Ectodermal cell (in vitro differentiated cells): ENCODE measurements around the gene LBHD2.

Source experiments
- H3K27ac ChIP-seq: 2 replicates; pipeline ENCODE4 v1.7.0; 2013; ENCODE audit warnings: mild to moderate bottlenecking, low read depth, low read length; ENCODE audit not compliant: insufficient read depth, poor library complexity, severe bottlenecking
- H3K27me3 ChIP-seq: 2 replicates; pipeline ENCODE4 v1.7.0; 2013; ENCODE audit warnings: mild to moderate bottlenecking, low read length; ENCODE audit not compliant: insufficient read depth, control insufficient read depth, poor library complexity, severe bottlenecking
- H3K36me3 ChIP-seq: one replicate; pipeline ENCODE4 v1.7.0; 2013; ENCODE audit warnings: low read length; ENCODE audit not compliant: control insufficient read depth, insufficient read depth
- H3K4me1 ChIP-seq: one replicate; pipeline ENCODE4 v1.7.0; 2013; ENCODE audit warnings: low read length; ENCODE audit not compliant: control insufficient read depth, insufficient read depth
- H3K4me3 ChIP-seq: 2 replicates; pipeline ENCODE4 v1.7.0; 2013; ENCODE audit warnings: low read depth, low read length, control low read depth; ENCODE audit not compliant: insufficient read depth
- H3K9me3 ChIP-seq: 2 replicates; pipeline ENCODE4 v1.7.0; 2013; ENCODE audit warnings: mild to moderate bottlenecking, low read length, moderate library complexity; ENCODE audit not compliant: control insufficient read depth
- WGBS, 2 experiments: methylation state at CpG; one replicate each; pipeline ENCODE4 v1.1.7; 2013; ENCODE audit warnings: missing lambda C conversion rate in 2 of 2; 5-methylcytosine and 5-hydroxymethylcytosine counted together

Gene LBHD2

GRCh38 chr14:103074729-103075367, 9.2 kb upstream of the LBHD2 start:
- WGBS, 2 experiments, result 51 to 52% methylated on average over 21 of the region's 21 CpGs
- Histone ChIP-seq H3K27me3 (peaks cover 11% of the 10 kb centered on the region), H3K4me1 (peaks cover 17% of the 10 kb centered on the region), H3K36me3 (no peaks in the 10 kb centered on the region), H3K9me3 (no peaks in the 10 kb centered on the region), H3K27ac (no peak overlapping the region), H3K4me3 (peak overlapping the region; percentile 27)

DNA sequence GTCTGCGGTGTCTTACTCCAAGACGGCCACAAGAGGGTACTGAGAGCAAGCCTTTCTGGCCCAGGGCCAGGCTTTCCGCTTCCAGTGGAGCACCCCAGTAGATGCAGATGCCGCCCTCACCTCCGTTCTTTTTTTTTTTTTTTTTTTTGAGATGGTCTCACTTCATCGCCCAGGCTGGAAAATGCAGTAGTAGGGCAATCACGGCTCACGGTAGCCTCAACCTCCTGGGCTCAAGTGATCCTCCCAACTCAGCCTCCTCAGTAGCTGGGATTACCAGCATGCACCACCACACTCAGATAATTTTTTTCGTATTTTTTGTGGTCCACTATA, 5.6 kb upstream of the LBHD2 start:
- 13 to 14% methylated on average over 9 of the region's 9 CpGs for WGBS, 2 experiments

DNA sequence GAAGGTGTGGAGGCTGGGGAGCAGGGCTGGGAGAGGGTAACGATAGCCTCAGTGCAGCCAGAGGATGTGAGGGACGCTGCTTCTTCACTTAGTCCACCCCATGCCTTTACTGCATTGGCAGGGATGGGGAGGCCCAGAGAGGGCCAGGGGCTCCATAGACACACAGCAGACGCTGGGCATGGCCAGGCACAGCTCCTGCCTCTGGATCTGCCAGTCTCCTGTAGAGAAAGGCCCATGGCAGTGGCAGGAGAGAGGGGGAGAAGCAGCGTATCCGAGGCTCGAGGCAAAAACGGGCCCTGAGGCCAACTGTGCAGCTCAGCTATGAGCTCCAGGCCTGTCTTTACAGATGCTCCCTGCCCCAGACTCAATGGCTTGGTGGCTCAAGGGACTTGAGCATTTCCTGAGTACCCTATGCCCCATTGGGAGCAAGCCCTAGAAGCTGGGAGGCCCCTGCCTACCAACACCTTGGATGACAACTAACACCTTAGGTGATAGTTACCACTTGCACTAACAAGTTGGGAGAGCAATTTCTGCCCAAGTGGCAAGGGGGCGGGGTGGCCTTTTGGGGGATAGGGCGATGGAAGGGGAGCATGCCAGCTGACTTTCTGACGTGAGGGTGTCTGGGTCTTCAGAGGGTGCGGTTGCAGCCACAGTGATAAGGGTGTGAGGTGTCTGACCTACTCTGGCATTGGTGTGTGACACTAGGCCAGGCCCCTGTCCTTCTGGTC, 5.0 kb upstream of the LBHD2 start:
- H3K4me3 ChIP-seq, result no peak overlapping the region
- no peaks in the 10 kb centered on the region for H3K36me3 ChIP-seq
- H3K27ac ChIP-seq, result no peak overlapping the region
- H3K27me3 ChIP-seq, result peaks cover 43% of the 10 kb centered on the region
- no peaks in the 10 kb centered on the region for H3K9me3 ChIP-seq
- H3K4me1 ChIP-seq, result peaks cover 5% of the 10 kb centered on the region
- 89% methylated on average over 11 of the region's 11 CpGs for WGBS, 2 experiments

More for the DNA sequence above, 5.6 kb upstream of the LBHD2 start:
- peaks cover 37% of the 10 kb centered on the region for H3K27me3 ChIP-seq
- no peak overlapping the region for H3K27ac ChIP-seq
- H3K4me1 ChIP-seq, result peaks cover 5% of the 10 kb centered on the region
- H3K36me3 ChIP-seq, result no peaks in the 10 kb centered on the region
- H3K4me3 ChIP-seq, result no peak overlapping the region
- no peaks in the 10 kb centered on the region for H3K9me3 ChIP-seq

DNA sequence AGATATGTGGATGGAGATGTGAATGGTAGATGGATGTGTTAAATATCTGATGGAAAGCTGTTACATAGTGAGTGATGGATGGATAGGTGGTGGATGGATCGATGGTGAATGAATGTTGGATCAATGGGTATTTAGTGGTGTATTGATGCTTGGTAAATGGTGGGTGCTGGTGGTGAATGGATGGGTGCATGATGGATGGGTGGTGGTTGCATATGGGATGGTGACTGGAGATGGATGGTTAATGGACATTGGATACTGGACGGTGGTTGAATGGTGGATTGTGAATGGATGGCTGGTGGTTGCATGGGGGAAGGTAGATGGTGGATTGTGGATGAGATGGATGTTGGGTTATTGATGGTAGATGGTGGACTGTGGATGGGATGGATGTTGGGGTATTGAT, 2.1 kb upstream of the LBHD2 start:
- Histone ChIP-seq H3K4me1 (no peaks in the 10 kb centered on the region), H3K36me3 (no peaks in the 10 kb centered on the region), H3K9me3 (no peaks in the 10 kb centered on the region), H3K27me3 (peaks cover 49% of the 10 kb centered on the region), H3K4me3 (no peak overlapping the region), H3K27ac (no peak overlapping the region)
- WGBS, 2 experiments, result 91 to 95% methylated on average over 2 of the region's 2 CpGs

DNA sequence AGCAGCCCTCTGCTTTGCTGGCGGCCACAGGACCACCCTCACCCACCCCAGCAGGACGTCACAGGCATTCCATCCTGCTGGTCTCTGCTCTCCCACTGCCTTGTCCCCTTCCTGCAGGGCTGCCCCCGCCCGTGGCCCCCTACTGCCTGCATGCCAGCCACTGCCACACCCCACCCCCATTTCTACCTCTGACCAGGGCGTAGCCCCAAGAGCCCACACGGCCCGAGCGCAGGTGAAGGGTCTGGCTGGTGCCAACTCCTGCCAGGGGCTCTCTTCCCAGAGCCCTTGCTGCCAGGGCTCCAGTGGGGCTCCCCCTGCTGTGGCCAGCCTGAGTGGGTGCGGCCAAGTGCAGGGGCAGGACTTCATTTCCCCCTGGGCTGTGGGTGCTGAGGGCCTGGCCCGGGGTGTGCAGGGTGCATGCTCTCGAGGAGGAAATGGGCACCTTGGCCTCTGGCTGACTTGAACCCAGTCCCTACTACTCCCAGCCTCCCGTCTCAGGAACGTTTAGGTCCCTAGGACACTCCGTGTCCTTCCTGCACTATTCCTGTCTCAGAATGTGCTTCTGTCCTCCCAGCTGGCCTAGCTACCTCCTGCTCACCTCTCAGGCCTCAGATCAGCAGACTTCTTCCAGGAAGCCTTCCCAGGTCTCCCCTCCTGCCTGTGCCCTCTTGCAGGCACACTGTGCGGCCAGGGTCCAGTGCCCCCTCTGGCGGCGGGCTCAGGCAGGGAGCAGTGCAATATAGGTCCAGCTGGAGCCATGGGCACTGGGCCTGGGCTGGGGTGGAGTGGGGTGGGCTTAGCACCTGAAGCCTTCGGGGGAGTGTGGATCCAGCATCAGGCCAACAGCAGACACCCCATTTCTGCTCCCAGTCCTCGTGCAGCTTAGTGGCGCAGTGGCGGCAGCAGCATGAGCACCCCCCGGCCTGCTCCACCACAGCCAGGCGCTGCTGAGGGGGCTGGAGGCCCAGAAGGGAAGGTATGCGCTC, 1.4 kb downstream of the LBHD2 start:
- Histone ChIP-seq H3K4me1 (no peaks in the 10 kb centered on the region), H3K27me3 (peaks cover 50% of the 10 kb centered on the region), H3K27ac (no peak overlapping the region), H3K36me3 (no peaks in the 10 kb centered on the region), H3K4me3 (no peak overlapping the region), H3K9me3 (no peaks in the 10 kb centered on the region)
- 82 to 84% methylated on average over 24 of the region's 24 CpGs for WGBS, 2 experiments

- peaks cover 56% of the 10 kb centered on the region for H3K27me3 ChIP-seq
- 87 to 88% methylated on average over 8 of the region's 8 CpGs for WGBS, 2 experiments
- no peak overlapping the region for H3K4me3 ChIP-seq
- H3K36me3 ChIP-seq, result no peaks in the 10 kb centered on the region
- H3K27ac ChIP-seq, result no peak overlapping the region
- no peaks in the 10 kb centered on the region for H3K9me3 ChIP-seq
- H3K4me1 ChIP-seq, result peaks cover 3% of the 10 kb centered on the region
Observed at GRCh38 chr14:103086771-103087342, 2.8 kb downstream of the LBHD2 start.

DNA sequence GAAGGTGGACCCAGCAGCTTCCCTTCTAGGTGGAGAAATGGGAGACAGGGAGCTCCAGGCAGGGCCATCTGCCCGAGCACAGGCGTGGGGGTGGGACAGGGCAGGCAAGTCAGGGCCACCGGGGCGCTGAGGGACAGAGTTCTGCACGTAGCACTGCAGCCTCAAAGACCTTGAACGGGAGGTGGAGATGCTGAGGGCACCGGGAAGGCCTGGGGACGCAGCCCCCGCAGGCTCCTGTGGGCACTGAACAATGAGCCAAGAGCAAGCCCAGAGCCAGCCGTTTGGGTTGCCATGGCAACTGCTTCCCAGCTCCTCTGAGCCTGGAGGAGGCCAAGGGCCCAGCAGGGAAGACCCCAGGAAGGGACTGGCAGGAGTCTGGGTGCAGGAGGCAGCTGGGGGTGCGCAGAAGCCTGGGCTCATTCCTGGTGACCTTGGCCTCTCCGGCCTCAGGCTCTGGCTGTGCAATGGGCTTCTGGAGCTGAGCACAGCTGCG, 3.4 kb downstream of the LBHD2 start:
- no peak overlapping the region for H3K4me3 ChIP-seq
- H3K27me3 ChIP-seq, result peaks cover 51% of the 10 kb centered on the region
- peaks cover 3% of the 10 kb centered on the region for H3K4me1 ChIP-seq
- H3K27ac ChIP-seq, result no peak overlapping the region
- no peaks in the 10 kb centered on the region for H3K36me3 ChIP-seq
- no peaks in the 10 kb centered on the region for H3K9me3 ChIP-seq
- WGBS, 2 experiments, result 61 to 64% methylated on average over 13 of the region's 13 CpGs

DNA sequence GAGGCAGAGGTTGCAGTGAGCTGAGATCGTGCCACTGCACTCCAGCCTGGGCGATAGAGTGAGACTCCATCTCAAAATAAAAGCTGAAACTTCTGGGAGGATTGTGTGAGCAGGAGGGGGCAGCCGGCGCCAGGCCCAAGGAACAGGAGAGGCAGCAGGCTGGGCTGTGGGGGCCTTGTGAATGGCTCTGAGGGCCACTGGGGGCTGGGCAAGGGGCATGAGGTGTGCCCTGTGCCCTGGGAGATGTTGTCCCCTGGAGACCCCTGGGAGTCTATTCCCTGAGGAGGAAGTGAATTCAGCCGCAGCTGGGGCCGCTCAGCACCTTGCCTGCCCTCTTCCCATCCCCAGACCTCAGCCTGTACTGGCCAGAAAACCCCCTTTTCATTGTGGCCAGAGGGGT, 4.9 kb downstream of the LBHD2 start:
- Histone ChIP-seq H3K27me3 (peaks cover 35% of the 10 kb centered on the region), H3K36me3 (no peaks in the 10 kb centered on the region), H3K9me3 (no peaks in the 10 kb centered on the region), H3K27ac (no peak overlapping the region), H3K4me1 (peaks cover 3% of the 10 kb centered on the region), H3K4me3 (no peak overlapping the region)
- WGBS, 2 experiments, result 88 to 94% methylated on average over 6 of the region's 6 CpGs

DNA sequence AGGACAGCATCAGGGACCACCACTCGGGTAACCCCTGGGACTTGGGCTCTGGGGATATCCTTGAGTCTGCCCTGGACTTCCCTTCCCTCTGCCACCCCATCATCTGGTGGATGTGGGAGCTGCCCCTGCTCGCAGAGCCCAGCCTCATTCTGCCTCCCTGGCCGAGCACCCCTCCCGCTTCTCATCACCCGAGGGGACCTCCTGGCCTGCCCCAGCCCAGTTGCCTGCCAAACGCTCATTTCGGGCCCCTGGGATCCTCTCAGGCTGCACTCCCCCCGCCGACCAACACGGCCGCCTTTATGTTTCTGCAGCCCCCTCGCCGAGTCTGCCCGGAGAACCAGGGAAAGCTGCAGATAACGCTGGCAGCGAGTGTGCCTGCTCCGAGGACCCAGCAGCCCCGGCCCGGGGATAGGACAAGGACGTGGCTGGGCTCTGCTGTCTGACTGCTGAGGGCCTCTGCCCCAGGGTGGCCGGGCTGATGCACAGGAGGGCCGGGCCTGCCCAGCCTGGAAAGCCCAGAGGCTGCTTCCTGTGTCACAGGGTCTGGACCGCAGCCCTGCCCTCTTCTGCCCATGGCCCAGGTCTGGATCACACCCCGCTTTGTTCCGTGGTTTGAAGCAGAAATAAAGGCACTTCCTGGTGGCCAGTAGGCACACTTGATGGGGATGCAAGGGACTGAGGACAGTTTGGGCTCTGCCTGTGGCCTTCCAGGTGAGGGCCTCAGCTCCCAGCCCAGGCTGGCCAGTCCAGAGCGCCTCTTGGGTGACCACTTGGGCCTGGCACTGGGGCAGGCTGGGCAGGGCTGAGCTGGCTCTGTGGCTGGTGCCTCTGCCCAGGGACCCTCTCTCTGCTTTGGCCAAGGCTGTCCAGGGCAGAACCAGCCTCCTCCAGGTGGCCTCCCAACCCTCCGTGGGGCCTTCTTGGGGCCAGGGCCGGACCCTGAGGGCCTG, 5.7 kb downstream of the LBHD2 start:
- peaks cover 3% of the 10 kb centered on the region for H3K4me1 ChIP-seq
- H3K27ac ChIP-seq, result no peak overlapping the region
- H3K4me3 ChIP-seq, result no peak overlapping the region
- 87 to 88% methylated on average over 28 of the region's 28 CpGs for WGBS, 2 experiments
- no peaks in the 10 kb centered on the region for H3K36me3 ChIP-seq
- H3K9me3 ChIP-seq, result no peaks in the 10 kb centered on the region
- H3K27me3 ChIP-seq, result peaks cover 28% of the 10 kb centered on the region
